ENCODE data around the gene PDE4B.

Gene PDE4B

GRCh38 chr1:66270119-66270812 lies 477.6 kb downstream of the PDE4B start:
- no peak for FAIRE-seq

DNA sequence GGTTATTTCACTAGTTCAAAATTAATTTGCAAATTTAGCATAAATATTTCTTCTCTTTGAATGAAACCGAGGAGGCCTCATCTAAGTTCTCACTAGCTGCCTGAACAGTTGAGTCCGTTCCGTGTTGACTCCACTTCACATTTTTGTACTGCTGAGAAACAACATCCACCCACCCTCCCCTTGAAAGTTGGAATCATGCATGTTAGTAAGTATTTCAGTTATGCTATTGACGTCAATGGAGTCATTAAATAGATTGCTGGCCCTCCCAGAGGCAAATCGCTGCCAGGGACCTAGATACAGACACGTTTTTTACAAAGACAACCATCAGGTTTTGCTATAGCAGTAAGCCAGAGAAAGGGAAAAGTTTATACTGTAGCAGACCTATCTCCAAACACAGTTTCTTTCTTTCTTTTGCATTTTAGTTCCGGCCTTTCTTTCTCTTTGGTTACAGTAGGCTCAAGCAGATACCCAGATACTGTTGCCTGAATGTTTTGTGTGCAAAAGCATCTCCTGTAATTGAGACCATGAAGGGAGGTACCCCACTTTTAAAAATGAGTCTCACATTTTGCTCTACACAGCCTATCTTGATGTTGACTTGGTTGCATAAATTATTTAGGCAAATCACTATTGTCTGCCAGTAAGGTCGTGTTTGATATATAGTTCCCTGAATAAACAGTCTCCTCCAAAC lies 478.7 kb downstream of the PDE4B start:
- peak; percentile 92 for FAIRE-seq

DNA sequence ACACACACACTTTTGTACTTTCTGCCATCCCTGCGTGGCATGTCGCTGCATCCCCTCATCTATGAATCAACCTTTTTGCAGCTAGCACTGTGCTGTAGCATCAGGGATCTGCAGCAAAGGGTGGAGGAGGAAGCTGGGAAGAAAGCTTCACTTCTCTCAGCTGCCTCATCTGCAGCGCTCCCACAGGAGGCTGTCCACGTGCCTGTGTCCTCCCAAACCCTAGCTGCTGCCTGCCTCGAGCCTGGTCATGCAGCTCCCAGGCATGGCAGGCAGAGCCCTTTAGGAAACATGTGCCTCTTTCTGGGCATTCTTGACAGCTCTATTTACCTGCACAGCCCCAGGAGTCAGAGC lies 479.2 kb downstream of the PDE4B start:
- FAIRE-seq = no peak

DNA sequence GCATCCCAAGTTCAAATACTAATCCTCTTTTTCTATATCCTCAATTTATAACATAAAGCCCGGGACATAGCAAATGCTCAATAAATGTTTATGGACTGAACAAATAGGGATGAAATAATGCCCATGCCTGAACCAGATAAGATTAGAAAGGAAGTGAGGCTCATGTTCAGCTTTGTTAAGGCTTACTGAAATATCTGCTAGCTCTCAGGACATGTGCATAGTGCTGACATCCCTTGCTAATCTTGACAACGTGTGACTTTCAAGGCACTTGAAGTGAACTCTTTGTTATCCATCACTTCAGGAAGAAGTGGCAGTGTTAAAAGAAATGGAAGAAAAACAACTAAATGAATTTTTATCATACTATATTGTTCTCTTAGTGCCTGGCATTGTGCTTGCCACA lies 481.0 kb downstream of the PDE4B start:
- FAIRE-seq = no peak

- no peak for FAIRE-seq
These were observed 481.9 kb downstream of the PDE4B start for GRCh38 chr1:66274634-66275033.

- no peak for FAIRE-seq
These were observed 482.4 kb downstream of the PDE4B start for GRCh38 chr1:66275083-66275482.

- FAIRE-seq = no peak
These were observed 482.9 kb downstream of the PDE4B start for GRCh38 chr1:66275601-66276023.

DNA sequence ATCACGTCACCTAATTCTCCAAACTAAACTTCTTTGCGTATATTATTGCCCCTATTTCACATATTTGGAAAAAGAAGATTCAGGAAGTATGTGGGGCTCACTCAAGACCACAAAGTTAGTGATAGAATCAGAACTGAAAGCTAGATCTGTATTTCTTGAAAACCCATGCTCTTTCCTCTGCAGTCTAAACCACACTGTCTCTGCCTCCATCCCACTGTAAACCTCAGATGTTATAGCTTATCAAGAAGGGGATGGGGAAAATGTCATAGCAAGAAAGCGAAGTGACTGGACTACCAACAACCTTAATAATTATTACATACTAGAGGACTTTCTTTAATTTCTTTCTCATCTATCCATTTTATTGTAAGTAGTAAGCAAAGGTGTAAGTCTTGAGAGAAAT lies 483.5 kb downstream of the PDE4B start:
- no peak for FAIRE-seq

- FAIRE-seq = no peak
These were observed 485.7 kb downstream of the PDE4B start for GRCh38 chr1:66278260-66279021.

DNA sequence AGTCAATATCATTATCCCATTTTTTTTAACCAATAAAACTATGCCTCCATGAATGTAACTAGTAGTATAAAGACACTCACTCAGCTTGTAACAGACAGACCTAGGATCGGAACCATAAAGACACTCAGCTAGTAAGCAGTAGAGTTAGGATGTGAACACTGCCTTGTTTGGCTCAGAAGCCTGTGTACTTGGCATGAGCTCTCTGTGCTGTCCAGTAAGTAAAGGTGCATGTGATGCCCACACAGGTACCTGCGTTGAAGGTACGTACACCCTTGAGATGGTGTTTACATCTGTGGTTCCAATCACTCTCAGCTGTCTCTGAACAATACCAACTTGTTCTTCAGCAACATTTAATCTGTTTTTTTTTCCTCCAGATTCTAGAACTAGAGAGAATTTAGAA lies 489.1 kb downstream of the PDE4B start:
- no peak for FAIRE-seq

GRCh38 chr1:66282343-66282852 lies 489.7 kb downstream of the PDE4B start:
- no peak for FAIRE-seq

GRCh38 chr1:66282891-66283621 lies 490.4 kb downstream of the PDE4B start:
- no peak for FAIRE-seq

GRCh38 chr1:66283622-66284041 lies 490.9 kb downstream of the PDE4B start:
- FAIRE-seq = no peak

GRCh38 chr1:66284746-66285145 lies 492.1 kb downstream of the PDE4B start:
- FAIRE-seq = no peak

GRCh38 chr1:66285618-66286270 lies 493.0 kb downstream of the PDE4B start:
- no peak for FAIRE-seq

DNA sequence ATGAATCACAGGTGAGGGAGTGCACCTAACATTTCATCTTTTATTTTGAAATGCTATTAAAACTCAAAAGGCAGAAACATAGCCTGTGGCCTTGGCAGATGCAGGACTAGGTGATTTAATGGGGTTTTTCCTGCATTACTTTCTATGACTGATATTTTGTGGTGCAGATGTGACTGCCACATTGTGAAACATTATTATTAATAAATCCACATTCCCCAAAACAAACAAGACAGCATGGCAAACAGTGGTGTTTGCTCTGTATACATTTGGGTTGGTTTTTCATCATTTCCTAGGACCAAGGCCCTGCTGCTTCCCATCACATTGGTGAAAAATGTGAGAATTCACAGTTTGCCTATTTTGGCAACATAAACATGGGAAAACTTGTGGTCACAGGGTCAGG lies 493.6 kb downstream of the PDE4B start:
- FAIRE-seq = no peak

DNA sequence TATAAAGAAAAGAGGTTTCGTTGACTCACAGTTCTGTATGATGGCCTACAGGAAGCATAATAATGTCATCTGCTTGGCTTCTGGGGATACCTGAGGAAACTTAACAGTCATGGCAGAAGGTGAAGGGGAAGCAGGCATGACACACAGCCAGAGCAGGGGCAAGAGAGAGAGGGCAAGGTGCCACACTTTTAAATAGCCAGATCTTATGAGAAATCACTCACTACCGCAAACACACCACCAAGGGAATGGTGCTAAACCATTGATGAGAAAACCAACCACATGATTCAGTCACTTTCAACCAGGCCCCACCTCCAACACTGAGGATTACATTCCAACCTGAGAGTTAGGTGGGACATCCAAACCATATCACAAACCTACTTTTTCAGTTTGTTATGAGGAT lies 495.4 kb downstream of the PDE4B start:
- no peak for FAIRE-seq

DNA sequence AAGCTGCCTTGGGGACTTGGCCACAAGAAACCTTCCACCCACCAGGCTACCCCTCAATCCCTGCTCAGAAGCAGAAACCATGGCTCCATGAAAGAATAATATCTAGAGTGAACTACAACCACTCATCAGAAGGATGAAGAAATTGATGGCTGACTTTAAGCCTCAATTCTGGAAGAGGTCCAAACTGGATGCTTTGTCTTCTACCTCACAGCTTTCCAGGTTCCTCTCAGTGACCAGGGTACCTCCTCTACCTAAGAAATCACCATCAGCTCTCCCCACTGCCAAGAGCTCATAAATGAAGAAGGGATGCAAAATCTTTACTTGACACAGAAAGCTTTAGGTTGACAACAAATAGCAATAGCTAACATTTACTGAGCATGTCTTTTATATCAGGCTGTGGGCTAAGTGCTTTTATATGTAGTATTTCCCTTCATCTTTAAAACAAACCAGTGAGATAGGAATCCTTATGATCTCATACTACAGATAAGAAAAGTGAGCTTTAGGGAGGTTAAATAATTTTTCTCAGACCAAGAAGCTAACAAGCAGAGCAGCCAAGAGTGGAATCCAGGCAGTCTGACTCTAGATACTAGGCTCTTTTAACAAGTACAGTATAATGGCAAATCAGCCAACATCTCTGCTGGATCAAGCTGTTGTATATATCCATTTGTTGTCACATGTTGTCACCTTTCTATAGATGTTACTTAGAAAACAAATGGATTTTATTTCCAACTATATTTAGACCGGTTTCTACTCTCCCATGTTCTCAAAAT lies 498.3 kb downstream of the PDE4B start:
- FAIRE-seq = no peak

DNA sequence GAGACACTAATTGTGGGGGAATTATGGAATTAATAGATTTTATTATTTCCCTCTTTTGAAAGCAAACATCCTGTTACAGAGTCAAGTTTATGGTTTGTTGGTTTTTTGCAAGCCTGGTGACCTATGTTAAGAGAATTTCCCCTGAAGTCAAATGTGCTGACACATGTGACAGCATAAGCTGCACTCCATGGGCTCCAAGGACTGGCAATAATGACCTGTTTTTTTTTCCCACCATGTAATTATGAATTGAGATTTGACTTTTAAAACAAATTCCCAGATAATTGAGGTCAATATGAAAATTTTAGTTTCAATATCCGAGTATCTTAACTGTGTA lies 498.8 kb downstream of the PDE4B start:
- no peak for FAIRE-seq

GRCh38 chr1:66292305-66292704 lies 499.6 kb downstream of the PDE4B start:
- no peak for FAIRE-seq

- no peak for FAIRE-seq
These were observed 500.2 kb downstream of the PDE4B start for GRCh38 chr1:66292944-66293343.

All from A204.1 (cell line).